Myocyte (in vitro differentiated cells): ENCODE data around the gene SCGB1A1. TPM values are rescaled to one million over a fixed set of nuclear protein-coding genes. Genes with fewer than 3 reads are reported as not detected.

Source experiments
- total RNA-seq: library from RNA; depleted of rRNA; stranded (reverse); fragments of >200 nt; gene quantifications from 2 replicates; pipeline ENCODE4 v1.2.3, GENCODE V29; 2014

The SCGB1A1 gene
- total RNA-seq, 1 donor from 2014 or later: not detected

Other genes starting within 250 kb of the SCGB1A1 start
- gene SCGB1D1, start 228.8 kb upstream of the SCGB1A1 start, total RNA-seq: not detected in 2 replicates
- gene SCGB2A1, start 210.4 kb upstream of the SCGB1A1 start, total RNA-seq: not detected in 2 replicates
- gene SCGB1D2, start 176.8 kb upstream of the SCGB1A1 start, total RNA-seq: not detected in 2 replicates
- gene SCGB2A2, start 148.9 kb upstream of the SCGB1A1 start, total RNA-seq: not detected in 2 replicates
- gene SCGB1D4, start 120.0 kb upstream of the SCGB1A1 start, total RNA-seq: not detected in 2 replicates
- 0.10 TPM in 1 of 2 replicates, not detected in the other for gene ASRGL1, start 81.6 kb upstream of the SCGB1A1 start, total RNA-seq
- 141 and 144 TPM in 2 replicates for gene AHNAK, start 127.8 kb downstream of the SCGB1A1 start, total RNA-seq
- gene EEF1G, start 154.9 kb downstream of the SCGB1A1 start, total RNA-seq: 1,484 and 1,704 TPM in 2 replicates
- gene TUT1, start 172.5 kb downstream of the SCGB1A1 start, total RNA-seq: 7.5 and 8.1 TPM in 2 replicates
- gene MTA2, start 182.8 kb downstream of the SCGB1A1 start, total RNA-seq: 66.9 and 72.4 TPM in 2 replicates
- gene EML3, start 193.7 kb downstream of the SCGB1A1 start, total RNA-seq: 11.3 and 17.6 TPM in 2 replicates
- gene ROM1, start 194.2 kb downstream of the SCGB1A1 start, total RNA-seq: 1.5 and 2.8 TPM in 2 replicates
- gene B3GAT3, start 203.0 kb downstream of the SCGB1A1 start, total RNA-seq: 52.6 and 59.8 TPM in 2 replicates
- gene GANAB, start 227.6 kb downstream of the SCGB1A1 start, total RNA-seq: 168 and 174 TPM in 2 replicates
- gene INTS5, start 234.3 kb downstream of the SCGB1A1 start, total RNA-seq: 20.6 and 22.4 TPM in 2 replicates
- 32.2 and 40.7 TPM in 2 replicates for gene C11orf98, start 246.2 kb downstream of the SCGB1A1 start, total RNA-seq
- gene CSKMT, start 246.3 kb downstream of the SCGB1A1 start, total RNA-seq: 3.2 and 12.4 TPM in 2 replicates